AG04449 (cell line): Measurements from ENCODE around the gene CHAT.

Source experiments
- CTCF ChIA-PET: fragments of 350-600 bp; formaldehyde crosslinking; extraction: SDS; loops from one replicate; lab custom pipeline; 2021; ENCODE audit warnings: antibody characterized with exemption; lab: Yijun Ruan, JAX
- POLR2A ChIA-PET: fragments of 400-600, 350-600 bp; formaldehyde crosslinking; extraction: SDS; loops from one replicate; lab custom pipeline; 2020; ENCODE audit warnings: antibody characterized with exemption, inconsistent platforms; lab: Yijun Ruan, JAX
- DNase-seq: peaks from one replicate; pipeline ENCODE4 v3.0.0-alpha.2; 2010; ENCODE audit warnings: low read depth, low spot score
- H3K4me3 ChIP-seq: 2 replicates; pipeline ENCODE4 v1.5.1; 2011; ENCODE audit warnings: low read depth, mild to moderate bottlenecking, control low read depth, low read length
- CTCF ChIP-seq: IDR thresholded peaks from one replicate; pipeline ENCODE4 v1.5.1; 2011; ENCODE audit warnings: mild to moderate bottlenecking, moderate library complexity, low read length, control low read depth, inconsistent platforms; ENCODE audit not compliant: insufficient read depth; ENCODE audit errors: missing control alignments

Gene CHAT

GRCh38 chr10:49572594-49573114 is 41.2 kb upstream of the CHAT start:
- no peak for TF ChIP-seq CTCF
- DNase-seq: no peak
- ChIA-PET POLR2A (no interaction called here), CTCF (interaction anchor here (1.2 kb wide), 1 partner anchor 21 kb away, joined by 5 read pairs; no protein-coding TSS in a partner anchor)
- no peak overlapping the region for H3K4me3 ChIP-seq

- CTCF ChIA-PET: interaction anchor here (2.5 kb wide), 1 partner anchor 18 kb away, joined by 7 read pairs; no protein-coding TSS in a partner anchor
- POLR2A ChIA-PET: no interaction called here
- DNase-seq: no peak
- H3K4me3 ChIP-seq: no peak overlapping the region
- TF ChIP-seq CTCF: no peak
Observed at GRCh38 chr10:49575489-49576072, 38.3 kb upstream of the CHAT start.

GRCh38 chr10:49577182-49577925 is 36.5 kb upstream of the CHAT start:
- ChIA-PET CTCF (interaction anchor here (1.4 to 3.0 kb wide), 2 partner anchors 13 to 17 kb away, joined by 4 to 10 read pairs; no protein-coding TSS in a partner anchor), POLR2A (interaction anchor here (1.1 kb wide), 1 partner anchor 9 kb away, joined by 5 read pairs; no protein-coding TSS in a partner anchor)
- TF ChIP-seq CTCF: no peak
- DNase-seq: no peak
- no peak overlapping the region for H3K4me3 ChIP-seq

- POLR2A ChIA-PET: no interaction called here
- no peak for TF ChIP-seq CTCF
Observed at GRCh38 chr10:49578392-49578791, 35.4 kb upstream of the CHAT start.

GRCh38 chr10:49579621-49580020 is 34.2 kb upstream of the CHAT start:
- ChIA-PET CTCF (interaction anchor here (2.0 to 3.0 kb wide), 2 partner anchors 11 to 13 kb away, joined by 10 to 11 read pairs; no protein-coding TSS in a partner anchor), POLR2A (interaction anchor here (1.5 kb wide), 1 partner anchor 27 kb away, joined by 4 read pairs; no protein-coding TSS in a partner anchor)
- H3K4me3 ChIP-seq: no peak overlapping the region
- no peak for TF ChIP-seq CTCF
- no peak for DNase-seq

More at GRCh38 chr10:49578392-49578791, 35.4 kb upstream of the CHAT start:
- CTCF ChIA-PET: interaction anchor here (1.4 to 3.0 kb wide), 2 partner anchors 12 to 16 kb away, joined by 4 to 10 read pairs; no protein-coding TSS in a partner anchor
- no peak for DNase-seq
- H3K4me3 ChIP-seq: no peak overlapping the region

- TF ChIP-seq CTCF: no peak
- POLR2A ChIA-PET: no interaction called here
- H3K4me3 ChIP-seq: no peak overlapping the region
- DNase-seq: no peak
- CTCF ChIA-PET: no interaction called here
Observed at GRCh38 chr10:49585387-49585786, 28.4 kb upstream of the CHAT start.
